NB4 (cell line): Measurements from ENCODE around the gene MEGF6.

Source experiments
- DNase-seq: peaks from one replicate; pipeline ENCODE4 v3.0.0; 2010; ENCODE audit warnings: low read depth
- H3K4me3 ChIP-seq: one replicate; pipeline ENCODE4 v1.5.1; 2011; ENCODE audit warnings: mild to moderate bottlenecking, low read depth, low read length, moderate library complexity
- MYC ChIP-seq: IDR thresholded peaks from 2 replicates; pipeline ENCODE4 v1.6.1; 2011; ENCODE audit warnings: low read depth, low read length
- POLR2A ChIP-seq: IDR thresholded peaks from 2 replicates; pipeline ENCODE4 v1.6.1; 2011; ENCODE audit warnings: mild to moderate bottlenecking; ENCODE audit not compliant: insufficient read length; ENCODE audit errors: extremely low read depth
- TF ChIP-seq, protein P1 (sequence below): IDR thresholded peaks from one replicate; pipeline ENCODE4 v1.5.1; 2012; ENCODE audit warnings: low read depth, low read length
- TF ChIP-seq, protein P2 (sequence below): IDR thresholded peaks from 2 replicates; pipeline ENCODE4 v1.6.1; 2011; ENCODE audit warnings: low read depth, low read length

MEGF6 gene

DNA sequence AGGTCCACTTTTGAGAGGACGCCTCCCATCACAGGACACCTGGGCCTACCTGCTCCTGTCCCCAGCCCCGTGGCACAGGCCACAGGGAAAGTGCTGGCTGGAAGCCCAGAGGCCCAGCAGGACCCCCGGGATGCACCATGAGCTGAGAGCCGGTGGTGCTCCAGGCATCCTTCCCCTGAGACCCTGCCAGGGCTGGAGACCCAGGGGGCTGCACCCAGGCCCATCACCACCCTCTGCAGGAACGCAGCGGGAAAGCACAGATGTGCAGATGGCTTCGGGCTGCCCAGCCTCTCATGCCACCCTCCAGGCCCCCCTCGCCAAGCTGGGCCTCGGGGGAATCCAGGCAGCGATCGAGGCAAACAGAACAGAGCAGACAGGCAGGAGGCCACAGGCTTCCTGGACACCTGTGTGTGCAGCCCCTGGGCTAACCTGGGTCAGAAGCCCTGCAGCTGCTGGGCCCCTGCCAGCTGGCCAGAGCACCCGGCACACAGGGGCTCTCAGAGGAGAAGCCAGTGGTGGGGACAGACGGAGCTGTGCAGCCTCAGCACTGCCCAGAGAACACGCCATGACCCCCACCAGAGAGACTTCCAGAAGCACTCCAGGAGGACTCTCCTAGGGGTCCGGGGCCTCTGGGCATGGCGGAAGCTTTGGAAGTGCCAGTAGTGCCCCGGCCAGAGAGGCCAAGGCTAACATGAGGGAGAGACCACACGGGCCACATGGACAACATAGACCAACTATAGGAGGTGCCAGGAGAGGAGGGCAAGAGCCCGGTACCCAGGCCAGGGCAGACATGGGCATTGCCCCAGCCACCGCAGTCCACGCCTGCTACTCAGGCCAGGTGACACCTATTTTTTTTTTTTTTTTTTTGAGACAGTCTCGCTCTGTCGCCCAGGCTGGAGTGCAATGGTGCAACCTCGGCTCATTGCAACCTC is 85.5 kb downstream of the MEGF6 start:
- no peak overlapping the region for H3K4me3 ChIP-seq
- no peak for DNase-seq
- no peak for TF ChIP-seq MYC
- no peak for TF ChIP-seq POLR2A
- TF ChIP-seq, protein P1, sequence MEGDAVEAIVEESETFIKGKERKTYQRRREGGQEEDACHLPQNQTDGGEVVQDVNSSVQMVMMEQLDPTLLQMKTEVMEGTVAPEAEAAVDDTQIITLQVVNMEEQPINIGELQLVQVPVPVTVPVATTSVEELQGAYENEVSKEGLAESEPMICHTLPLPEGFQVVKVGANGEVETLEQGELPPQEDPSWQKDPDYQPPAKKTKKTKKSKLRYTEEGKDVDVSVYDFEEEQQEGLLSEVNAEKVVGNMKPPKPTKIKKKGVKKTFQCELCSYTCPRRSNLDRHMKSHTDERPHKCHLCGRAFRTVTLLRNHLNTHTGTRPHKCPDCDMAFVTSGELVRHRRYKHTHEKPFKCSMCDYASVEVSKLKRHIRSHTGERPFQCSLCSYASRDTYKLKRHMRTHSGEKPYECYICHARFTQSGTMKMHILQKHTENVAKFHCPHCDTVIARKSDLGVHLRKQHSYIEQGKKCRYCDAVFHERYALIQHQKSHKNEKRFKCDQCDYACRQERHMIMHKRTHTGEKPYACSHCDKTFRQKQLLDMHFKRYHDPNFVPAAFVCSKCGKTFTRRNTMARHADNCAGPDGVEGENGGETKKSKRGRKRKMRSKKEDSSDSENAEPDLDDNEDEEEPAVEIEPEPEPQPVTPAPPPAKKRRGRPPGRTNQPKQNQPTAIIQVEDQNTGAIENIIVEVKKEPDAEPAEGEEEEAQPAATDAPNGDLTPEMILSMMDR, result no peak
- TF ChIP-seq, protein P2, sequence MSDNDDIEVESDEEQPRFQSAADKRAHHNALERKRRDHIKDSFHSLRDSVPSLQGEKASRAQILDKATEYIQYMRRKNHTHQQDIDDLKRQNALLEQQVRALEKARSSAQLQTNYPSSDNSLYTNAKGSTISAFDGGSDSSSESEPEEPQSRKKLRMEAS, result no peak

DNA sequence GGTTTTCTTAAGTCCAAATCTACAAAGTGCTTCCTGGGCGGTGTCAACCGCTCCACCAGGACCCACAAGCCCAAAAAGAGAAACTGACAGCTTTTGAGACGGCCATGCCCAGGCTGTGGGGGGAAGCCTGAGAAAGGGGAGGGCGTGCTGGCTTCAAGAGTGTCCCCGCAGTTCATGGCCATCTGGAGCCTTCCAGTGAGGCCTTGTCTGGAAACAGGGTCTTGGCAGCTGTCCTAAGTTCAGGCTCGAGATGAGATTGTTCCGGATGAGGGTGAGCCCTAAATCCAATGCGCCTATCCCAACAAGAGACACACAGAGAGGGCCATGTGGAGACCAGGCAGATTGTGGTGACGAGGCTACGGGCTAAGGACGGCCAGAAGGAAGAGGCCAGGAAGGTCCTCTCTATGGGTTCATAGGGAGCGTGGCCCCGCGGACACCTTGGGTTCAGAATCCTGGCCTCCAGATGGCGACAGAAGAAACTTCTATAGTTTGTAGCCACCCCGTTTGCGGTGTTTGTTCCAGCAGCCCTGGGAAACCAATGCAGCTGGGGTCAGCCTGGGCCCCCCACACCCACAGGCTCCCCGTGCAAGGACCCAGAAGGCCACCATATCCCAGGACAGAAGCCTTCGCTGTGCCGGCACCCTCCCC is 86.6 kb downstream of the MEGF6 start:
- H3K4me3 ChIP-seq, result no peak overlapping the region
- DNase-seq, result no peak
- TF ChIP-seq POLR2A, result no peak
- no peak for TF ChIP-seq MYC
- TF ChIP-seq, protein P2, result no peak
- TF ChIP-seq, protein P1, result no peak

DNA sequence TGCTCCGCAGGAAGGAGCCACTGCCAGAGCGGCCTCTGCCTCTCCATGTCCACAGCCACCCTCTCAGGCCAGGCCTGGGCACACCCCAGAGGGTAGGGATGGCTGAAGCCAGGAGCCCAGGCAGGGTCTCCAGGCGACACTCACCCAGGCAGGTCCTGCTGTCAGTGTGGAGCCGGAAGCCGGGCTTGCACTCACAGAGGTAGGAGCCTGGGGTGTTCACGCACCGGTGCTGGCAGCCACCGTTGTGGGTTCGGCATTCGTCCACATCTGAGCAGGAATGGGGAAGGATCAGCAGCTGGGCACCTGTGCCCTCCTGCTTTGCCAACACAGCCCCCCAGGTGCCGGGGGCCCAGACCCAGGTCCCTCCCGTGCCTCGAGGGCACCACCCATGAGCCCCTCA is 87.3 kb downstream of the MEGF6 start:
- H3K4me3 ChIP-seq, result no peak overlapping the region
- no peak for DNase-seq
- TF ChIP-seq MYC (no peak), POLR2A (no peak)
- TF ChIP-seq, protein P1, result no peak
- TF ChIP-seq, protein P2, result no peak

DNA sequence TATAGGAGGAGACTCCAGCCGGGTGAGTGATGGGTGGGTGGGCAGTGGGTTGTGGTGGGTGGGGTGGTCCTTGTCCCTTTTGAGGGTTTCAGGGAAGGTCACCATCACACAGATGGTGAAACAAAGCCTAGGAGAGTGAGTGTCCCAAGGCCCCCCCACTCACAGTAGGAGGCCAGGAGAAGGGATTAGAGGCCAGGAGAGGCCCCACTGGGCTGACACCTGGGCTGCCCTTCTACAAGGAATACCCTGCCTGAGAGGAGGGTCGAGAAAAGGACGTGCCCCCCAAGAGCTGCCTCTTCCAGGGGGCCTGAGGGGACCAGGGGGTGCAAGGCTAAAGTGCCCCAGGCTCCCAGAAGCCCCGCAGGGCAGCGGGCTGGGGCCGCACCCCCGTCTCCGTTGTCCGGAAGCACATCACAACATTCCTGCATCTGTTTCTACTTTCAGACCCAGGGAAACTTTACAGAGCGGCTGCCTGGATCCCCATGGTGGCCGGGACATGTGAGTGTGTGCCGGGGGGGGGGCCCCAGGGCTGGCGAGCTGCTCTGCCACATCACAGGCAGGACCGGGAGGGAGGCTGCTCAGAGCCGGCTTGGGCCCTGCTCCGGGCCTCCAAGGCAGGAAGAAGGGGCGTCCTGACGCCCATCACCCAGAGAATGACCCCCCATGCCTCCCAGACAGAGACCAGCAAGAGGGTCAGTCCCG is 88.6 kb downstream of the MEGF6 start:
- no peak for TF ChIP-seq MYC
- TF ChIP-seq, protein P2, result no peak
- no peak overlapping the region for H3K4me3 ChIP-seq
- DNase-seq, result no peak

DNA sequence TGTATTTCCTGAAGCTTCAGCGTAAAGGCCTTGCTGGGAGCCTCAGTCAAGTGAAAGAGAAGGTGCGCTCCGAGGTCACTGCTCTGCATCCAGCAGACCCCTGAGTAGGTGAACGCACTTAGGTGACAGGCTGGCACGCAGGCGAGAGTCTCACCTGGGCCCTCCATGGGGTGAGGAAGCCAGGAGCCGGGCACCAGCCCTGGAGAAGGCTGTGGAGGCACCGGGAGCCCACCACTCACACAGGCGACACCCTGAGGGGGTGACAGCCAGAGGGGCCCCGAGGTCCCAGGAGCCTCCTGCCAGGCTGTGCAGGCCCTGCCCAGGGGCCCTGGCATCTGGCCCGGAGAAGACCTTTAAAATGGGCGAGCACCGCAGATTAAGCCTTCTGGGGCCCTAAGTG is 89.2 kb downstream of the MEGF6 start:
- no peak overlapping the region for H3K4me3 ChIP-seq
- TF ChIP-seq, protein P1, result no peak
- no peak for TF ChIP-seq POLR2A
- TF ChIP-seq MYC, result no peak
- TF ChIP-seq, protein P2, result no peak
- DNase-seq, result no peak

DNA sequence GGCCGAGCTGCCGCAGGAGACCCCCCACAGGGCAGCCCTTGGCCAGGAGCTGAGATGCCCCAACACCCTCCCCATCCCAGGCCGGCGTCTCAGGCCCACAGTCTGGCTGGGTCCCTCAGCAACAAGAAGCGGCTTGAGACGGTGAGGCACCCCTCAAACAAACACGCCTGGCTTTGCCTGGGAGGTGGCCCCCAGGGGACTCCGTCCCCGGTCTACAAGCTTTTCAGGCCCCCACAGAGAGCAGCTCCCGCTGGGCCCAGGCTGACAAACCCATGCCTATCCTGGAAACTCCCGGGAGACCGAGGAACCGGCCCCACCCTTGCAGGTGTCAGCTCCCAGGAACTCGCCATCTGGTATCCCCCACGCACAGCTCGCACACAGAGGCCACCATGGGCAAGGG is 89.9 kb downstream of the MEGF6 start:
- DNase-seq, result peak; percentile 60
- TF ChIP-seq, protein P1, result no peak
- TF ChIP-seq, protein P2, result no peak
- TF ChIP-seq POLR2A (no peak), MYC (no peak)

More for the DNA sequence above, 89.9 kb downstream of the MEGF6 start:
- H3K4me3 ChIP-seq, result no peak overlapping the region
